CD14-positive monocyte (primary cell): ENCODE measurements around the gene PSMD11. TPM values are rescaled to one million over a fixed set of nuclear protein-coding genes. Genes with fewer than 3 reads are reported as not detected.

ENCODE experiments used
- DNase-seq, 3 donors: peaks; one replicate each; pipeline ENCODE4 v3.0.0-alpha.2; 2011 to 2022
- H2AFZ ChIP-seq: 2 replicates; pipeline ENCODE4 v1.6.0; 2012; ENCODE audit warnings: mild to moderate bottlenecking, low read depth, low read length, inconsistent platforms; ENCODE audit not compliant: insufficient read depth, poor library complexity, severe bottlenecking
- H3K27ac ChIP-seq, 2 donors: 1 replicate in 1 of 2; 2 replicates in 1 of 2; pipeline ENCODE4 v1.5.1; 2012 to 2013; ENCODE audit warnings: low read length in 2 of 2, control low read depth in 1 of 2, inconsistent platforms in 1 of 2, low read depth in 1 of 2, mild to moderate bottlenecking in 1 of 2
- H3K27me3 ChIP-seq, 2 donors: one replicate each; pipeline versions ENCODE4 v1.6.0 to v1.6.1; 2011 to 2013; ENCODE audit warnings: low read length in 2 of 2; ENCODE audit not compliant: control insufficient read depth in 2 of 2, insufficient read depth in 2 of 2
- H3K36me3 ChIP-seq, 2 donors: replicated peaks in 1 of 2; 1 replicate in 1 of 2; 2 replicates in 1 of 2; pipeline versions ENCODE4 v1.5.1 to v1.6.1; 2012 to 2013; ENCODE audit warnings: low read length in 2 of 2, control low read depth in 1 of 2, inconsistent platforms in 1 of 2, mild to moderate bottlenecking in 1 of 2; ENCODE audit not compliant: insufficient read depth in 2 of 2, control insufficient read depth in 1 of 2
- H3K4me1 ChIP-seq, 2 donors: 1 replicate in 1 of 2; 2 replicates in 1 of 2; pipeline versions ENCODE4 v1.5.1 to v1.6.1; 2012 to 2013; ENCODE audit warnings: low read length in 2 of 2, control low read depth in 1 of 2, inconsistent platforms in 1 of 2, mild to moderate bottlenecking in 1 of 2, moderate library complexity in 1 of 2; ENCODE audit not compliant: insufficient read depth in 2 of 2, control insufficient read depth in 1 of 2
- H3K4me2 ChIP-seq: replicated peaks from 2 replicates; pipeline ENCODE3; 2012; ENCODE audit warnings: low read length, moderate library complexity, mild to moderate bottlenecking; ENCODE audit not compliant: poor library complexity, severe bottlenecking; ENCODE audit errors: extremely low read depth
- H3K4me3 ChIP-seq, 3 experiments: fragments of 200-600 bp in 1 of 3; sonication (generic) in 1 of 3; replicated peaks in 1 of 3; 1 replicate in 2 of 3; 2 replicates in 1 of 3; pipeline ENCODE4 v1.5.1; 2011 to 2013; ENCODE audit warnings: low read length in 3 of 3, mild to moderate bottlenecking in 3 of 3, control low read depth in 2 of 3, low read depth in 2 of 3, inconsistent platforms in 1 of 3, moderate library complexity in 1 of 3
- H3K79me2 ChIP-seq: 2 replicates; pipeline ENCODE4 v1.6.0; 2012; ENCODE audit warnings: mild to moderate bottlenecking, control low read depth, inconsistent platforms, low read length, moderate library complexity; ENCODE audit not compliant: insufficient read depth
- H3K9ac ChIP-seq: 2 replicates; pipeline ENCODE4 v1.6.0; 2017; ENCODE audit warnings: low read length, mild to moderate bottlenecking; ENCODE audit not compliant: insufficient read depth, poor library complexity, severe bottlenecking
- H3K9me3 ChIP-seq, 2 donors: replicated peaks in 1 of 2; 1 replicate in 1 of 2; 2 replicates in 1 of 2; pipeline versions ENCODE4 v1.5.1 to v1.6.1; 2012 to 2013; ENCODE audit warnings: low read length in 2 of 2, control low read depth in 1 of 2; ENCODE audit not compliant: control insufficient read depth in 1 of 2, insufficient read depth in 1 of 2
- H4K20me1 ChIP-seq: 2 replicates; pipeline ENCODE4 v1.6.0; 2012; ENCODE audit warnings: mild to moderate bottlenecking, low read length, control low read depth, moderate library complexity; ENCODE audit not compliant: insufficient read depth
- H3K27ac Mint-ChIP-seq, 7 donors: one replicate each; pipeline ENCODE4 v1.8.0; 2020; ENCODE audit warnings: mild to moderate bottlenecking in 7 of 7, mixed read lengths in 7 of 7, moderate library complexity in 6 of 7, inconsistent platforms in 2 of 7
- H3K27me3 Mint-ChIP-seq, 3 donors: one replicate each; pipeline ENCODE4 v1.8.0; 2021 to 2022; ENCODE audit warnings: low read depth in 3 of 3, mild to moderate bottlenecking in 3 of 3, mixed read lengths in 3 of 3, moderate library complexity in 3 of 3, inconsistent platforms in 1 of 3
- H3K36me3 Mint-ChIP-seq, 2 donors: one replicate each; pipeline ENCODE4 v1.8.0; 2020; ENCODE audit warnings: mixed read lengths in 2 of 2, inconsistent platforms in 1 of 2, mild to moderate bottlenecking in 1 of 2
- H3K4me1 Mint-ChIP-seq: one replicate; pipeline ENCODE4 v1.8.0; 2020; ENCODE audit warnings: mild to moderate bottlenecking, mixed read lengths
- H3K4me3 Mint-ChIP-seq, 2 donors: one replicate each; pipeline ENCODE4 v1.8.0; 2020; ENCODE audit warnings: mild to moderate bottlenecking in 2 of 2, mixed read lengths in 2 of 2, moderate library complexity in 1 of 2
- H3K9me3 Mint-ChIP-seq, 7 donors: one replicate each; pipeline ENCODE4 v1.8.0; 2020 to 2022; ENCODE audit warnings: mixed read lengths in 7 of 7, mild to moderate bottlenecking in 6 of 7, moderate library complexity in 6 of 7, inconsistent platforms in 2 of 7
- CTCF ChIP-seq: fragments of 200-600 bp; IDR thresholded peaks from one replicate; pipeline ENCODE4 v1.8.0; 2022; ENCODE audit warnings: antibody characterized with exemption, mild to moderate bottlenecking
- WGBS: methylation state at CpG from one replicate; pipeline ENCODE4 v1.1.5; 2013; ENCODE audit warnings: missing lambda C conversion rate; ENCODE audit not compliant: insufficient coverage; 5-methylcytosine and 5-hydroxymethylcytosine counted together
- intact Hi-C, 2 donors: fragments of 100-400 bp; cut with micrococcal nuclease; formaldehyde crosslinking; loops; one replicate each; pipeline versions ENCODE4 v1.15.0 to v1.15.1; 2023
- polyA plus RNA-seq, 3 donors: library from polyadenylated mRNA; depleted of rRNA in 1 of 3; unstranded in 2 of 3; stranded (reverse) in 1 of 3; fragments of 300-500 nt in 2 of 3; fragments of >200 nt in 1 of 3; fragmentation: Illumina TruSeq in 2 of 3; gene quantifications; 1 replicate in 2 of 3; 2 replicates in 1 of 3; pipeline ENCODE4 v1.2.3, GENCODE V29; 2012 to 2021

PSMD11 gene
- polyA plus RNA-seq, 3 donors: 29.9 to 112 (median 91.8) TPM

GRCh38 chr17:32460054-32460453, 15.7 kb downstream of the PSMD11 start:
- Histone ChIP-seq H3K79me2 (peaks cover 11% of the 10 kb centered on the region), H3K36me3 (peaks cover 66 to 87% of the 10 kb centered on the region in 2 donors), H3K4me1 (no peaks in the 10 kb centered on the region), H3K27me3 (no peaks in the 10 kb centered on the region), H2AFZ (no peak overlapping the region), H4K20me1 (peaks cover 46% of the 10 kb centered on the region), H3K9ac (no peak overlapping the region), H3K27ac (peak overlapping the region in 1 of 2 donors; percentile 5), H3K4me3 (no peak overlapping the region), H3K4me2 (no peak overlapping the region), H3K9me3 (no peaks in the 10 kb centered on the region)
- no peak for TF ChIP-seq CTCF
- peak overlapping the region in 2 of 7 donors; percentile 9 to 35 for H3K27ac Mint-ChIP-seq
- no peaks in the 10 kb centered on the region for H3K4me1 Mint-ChIP-seq
- intact Hi-C loops: loop anchor here in 1 of 2 donors (2.0 kb wide), 1 partner anchor 297 kb away; no protein-coding TSS in a partner anchor
- WGBS: 83% methylated on average over 1 of the region's 4 CpGs
- H3K4me3 Mint-ChIP-seq: no peak overlapping the region
- DNase-seq: no peak
- H3K27me3 Mint-ChIP-seq: peaks cover 0 to 1% (median 0%) of the 10 kb centered on the region in 3 donors
- peaks cover 0 to 2% (median 0%) of the 10 kb centered on the region in 7 donors for H3K9me3 Mint-ChIP-seq
- peaks cover 61 to 85% of the 10 kb centered on the region in 2 donors for H3K36me3 Mint-ChIP-seq

GRCh38 chr17:32461498-32461852, 17.2 kb downstream of the PSMD11 start:
- Histone ChIP-seq H3K27me3 (no peaks in the 10 kb centered on the region), H3K36me3 (peaks cover 70 to 87% of the 10 kb centered on the region in 2 donors), H3K27ac (no peak overlapping the region), H2AFZ (no peak overlapping the region), H3K4me1 (no peaks in the 10 kb centered on the region), H3K79me2 (peaks cover 11% of the 10 kb centered on the region), H4K20me1 (peaks cover 46% of the 10 kb centered on the region), H3K4me3 (no peak overlapping the region), H3K9ac (no peak overlapping the region), H3K9me3 (no peaks in the 10 kb centered on the region), H3K4me2 (no peak overlapping the region)
- no peak overlapping the region for H3K4me3 Mint-ChIP-seq
- H3K27me3 Mint-ChIP-seq: no peaks in the 10 kb centered on the region
- H3K9me3 Mint-ChIP-seq: peaks cover 0 to 2% (median 0%) of the 10 kb centered on the region in 7 donors
- DNase-seq: no peak
- peak overlapping the region in 1 of 7 donors; percentile 24 for H3K27ac Mint-ChIP-seq
- no peak for TF ChIP-seq CTCF
- no peaks in the 10 kb centered on the region for H3K4me1 Mint-ChIP-seq
- H3K36me3 Mint-ChIP-seq: peaks cover 65 to 87% of the 10 kb centered on the region in 2 donors
- WGBS: 100% methylated on average over 1 of the region's 4 CpGs
- intact Hi-C loops: loop anchor here in 1 of 2 donors (2.0 kb wide), 1 partner anchor 295 kb away; no protein-coding TSS in a partner anchor
